M059J (cell line): Measurements from ENCODE around the gene NIM1K. TPM values are rescaled to one million over a fixed set of nuclear protein-coding genes. Genes with fewer than 3 reads are reported as not detected.
"Not testable (repeated sequence)": the region's sequence is repeated elsewhere in the genome, so short reads cannot be mapped to it uniquely, and the experiment has no call there.

Experiments used
- DNase-seq: peaks from one replicate; pipeline ENCODE4 v3.0.0-alpha.2; 2012; ENCODE audit warnings: low read depth
- total RNA-seq: library from RNA; depleted of rRNA; stranded (reverse); fragments of >200 nt; shearing (Covaris generic); gene quantifications from 2 replicates; pipeline ENCODE4 v1.2.3, GENCODE V29; 2014; rRNA removed

Gene NIM1K
- total RNA-seq: 0.07 and 1.1 TPM in 2 replicates

GRCh38 chr5:43191740-43192557 lies at the start of gene NIM1K:
Gene NIM1K, plus strand, starts transcription at chr5:43192225. Its CDS starts 53,551 bp downstream, at chr5:43245776.
- DNase-seq: peak; percentile 62

GRCh38 chr5:43145071-43145470 lies 47.0 kb upstream of the NIM1K start:
- DNase-seq: no peak

- DNase-seq: no peak
Measured at GRCh38 chr5:43146958-43147357, 45.1 kb upstream of the NIM1K start.

DNA sequence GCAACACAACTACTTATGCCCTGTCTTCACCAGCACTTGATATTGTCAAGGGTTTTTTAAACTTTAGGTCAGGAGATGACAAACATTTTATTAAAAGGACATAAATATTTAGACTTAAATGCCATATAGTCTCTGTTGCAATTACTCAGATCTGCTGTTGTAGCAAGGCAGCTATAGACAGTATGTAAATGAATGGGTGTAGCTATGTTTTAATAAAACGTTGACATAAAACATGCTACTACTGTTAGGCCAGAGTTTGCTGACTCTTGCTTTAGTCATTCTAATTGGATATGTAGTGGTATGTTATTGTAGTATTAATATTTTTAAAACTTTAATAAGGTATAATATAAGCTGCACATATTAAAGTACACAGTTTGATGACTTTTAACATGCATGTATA lies 43.6 kb upstream of the NIM1K start:
- DNase-seq: no peak

DNA sequence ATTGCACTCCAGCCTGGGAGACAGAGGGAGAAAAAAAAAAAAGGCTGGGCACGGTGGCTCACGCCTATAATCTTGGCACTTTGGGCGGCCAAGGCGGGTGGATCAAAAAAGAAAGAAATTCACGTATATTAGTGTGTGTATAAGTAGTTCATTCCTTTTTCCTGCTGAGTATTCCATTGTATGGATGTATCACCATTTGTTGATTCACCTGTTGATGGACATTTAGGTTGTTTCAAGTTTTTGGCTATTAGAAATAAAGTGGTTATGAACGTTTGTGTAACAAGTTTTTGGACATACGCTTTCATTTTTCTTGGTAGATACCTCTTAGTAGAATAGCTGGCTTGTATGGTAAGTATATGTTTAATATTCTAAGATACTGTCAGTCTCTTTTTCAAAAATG lies 42.8 kb upstream of the NIM1K start:
- DNase-seq: no peak

- DNase-seq: no peak
Measured at GRCh38 chr5:43150075-43150474, 42.0 kb upstream of the NIM1K start.

- no peak for DNase-seq
Measured at GRCh38 chr5:43150748-43151147, 41.3 kb upstream of the NIM1K start.

DNA sequence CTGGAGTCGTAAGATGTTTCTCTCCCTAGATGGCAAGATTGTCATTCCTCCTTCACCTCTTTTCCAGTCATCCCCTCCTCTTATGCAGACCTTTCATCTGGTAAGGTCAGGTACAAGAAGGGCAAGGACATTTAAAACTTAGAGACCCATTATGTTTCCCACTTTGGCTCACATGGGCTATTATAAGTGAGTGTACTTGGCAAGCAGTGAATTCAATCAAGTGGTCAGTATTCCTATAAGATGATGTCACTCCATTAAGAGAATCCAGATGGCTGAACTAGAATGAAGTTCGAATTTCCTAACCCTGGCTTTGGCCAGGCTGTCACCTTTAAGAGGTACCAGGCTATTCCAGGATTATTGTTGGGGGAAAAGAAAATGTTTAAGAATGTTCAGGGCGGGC lies 39.1 kb upstream of the NIM1K start:
- peak; percentile 17 for DNase-seq

DNA sequence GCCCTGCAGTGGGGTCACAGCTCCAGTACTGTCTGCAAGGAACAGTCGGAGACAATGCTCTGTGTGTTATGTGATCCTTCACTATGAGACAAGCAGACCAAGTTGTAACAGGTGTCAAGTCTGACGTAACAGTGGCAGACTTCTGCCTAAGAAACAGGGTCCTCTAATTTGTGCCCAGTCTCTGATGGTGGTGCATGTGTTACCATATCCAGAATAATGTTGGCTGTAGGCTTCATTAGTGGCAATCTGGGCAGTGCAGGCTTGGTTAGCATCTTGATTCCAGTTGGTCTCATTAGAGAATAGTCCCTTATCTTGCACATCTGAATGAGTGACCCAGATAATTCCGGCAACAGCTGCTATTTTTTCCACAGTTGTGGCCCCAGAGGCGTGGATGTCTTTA lies 37.6 kb upstream of the NIM1K start:
- DNase-seq: no peak

GRCh38 chr5:43155394-43156096 lies 36.5 kb upstream of the NIM1K start:
- no peak for DNase-seq

DNA sequence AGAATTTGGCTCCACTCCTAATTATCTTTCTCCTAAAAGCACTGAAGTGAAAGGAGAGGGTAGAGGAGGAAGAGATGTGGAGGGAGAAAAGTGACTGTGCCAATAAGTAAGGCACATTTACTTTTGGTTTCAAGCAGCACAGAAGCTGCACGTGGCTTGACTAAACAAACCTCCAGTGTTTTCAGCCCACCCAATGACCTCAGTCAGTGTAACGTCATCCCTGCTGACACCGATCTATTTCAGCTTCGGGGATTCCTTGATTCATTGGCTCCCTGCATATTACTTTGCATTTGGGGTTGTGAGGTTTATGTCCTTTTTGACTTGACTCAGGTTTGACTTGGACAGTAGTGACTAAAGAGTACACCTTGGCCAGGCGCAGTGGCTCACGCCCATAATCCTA lies 35.6 kb upstream of the NIM1K start:
- no peak for DNase-seq

DNA sequence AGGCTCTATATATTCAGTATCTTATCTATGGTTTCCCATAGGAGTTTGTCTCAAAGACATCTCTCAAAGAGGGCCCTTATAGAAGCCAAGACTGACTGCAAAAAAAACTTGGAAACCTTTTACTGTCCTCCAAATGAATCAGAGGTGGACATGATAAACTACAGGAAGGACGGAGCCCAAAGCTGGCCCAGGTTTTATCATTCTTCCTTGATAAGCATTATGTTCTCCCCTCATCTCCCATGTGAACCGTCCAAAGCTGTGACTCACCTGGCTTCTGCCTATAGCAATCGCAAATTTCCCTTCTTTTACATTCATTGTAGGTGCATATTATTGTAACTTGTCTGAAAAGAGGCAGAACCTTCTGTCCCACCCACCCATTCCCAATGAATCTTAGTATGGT lies 35.0 kb upstream of the NIM1K start:
- no peak for DNase-seq

- no peak for DNase-seq
Measured at GRCh38 chr5:43161244-43161643, 30.8 kb upstream of the NIM1K start.

DNA sequence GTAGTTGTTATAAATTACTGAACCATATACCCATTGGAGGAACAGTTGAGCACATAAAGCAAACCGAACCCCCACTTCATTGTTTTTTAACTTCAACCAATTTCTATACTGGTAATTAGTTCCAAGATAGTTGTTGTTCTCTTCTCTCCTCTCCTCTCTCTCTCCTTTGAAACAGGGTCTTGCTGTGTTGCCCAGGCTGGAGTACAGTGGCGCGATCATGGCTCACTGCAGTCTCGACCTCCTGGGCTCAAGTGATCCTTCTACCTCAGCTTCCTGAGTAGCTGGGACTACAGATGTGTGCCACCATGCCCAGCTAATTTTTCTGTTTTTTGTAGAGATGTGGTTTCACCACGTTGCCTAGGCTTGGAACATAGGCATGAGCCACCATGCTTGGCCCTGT lies 27.2 kb upstream of the NIM1K start:
- not testable (repeated sequence) for DNase-seq

- no peak for DNase-seq
Measured at GRCh38 chr5:43165323-43165722, 26.7 kb upstream of the NIM1K start.

- DNase-seq: peak; percentile 9
Measured at GRCh38 chr5:43168175-43168574, 23.9 kb upstream of the NIM1K start.

DNA sequence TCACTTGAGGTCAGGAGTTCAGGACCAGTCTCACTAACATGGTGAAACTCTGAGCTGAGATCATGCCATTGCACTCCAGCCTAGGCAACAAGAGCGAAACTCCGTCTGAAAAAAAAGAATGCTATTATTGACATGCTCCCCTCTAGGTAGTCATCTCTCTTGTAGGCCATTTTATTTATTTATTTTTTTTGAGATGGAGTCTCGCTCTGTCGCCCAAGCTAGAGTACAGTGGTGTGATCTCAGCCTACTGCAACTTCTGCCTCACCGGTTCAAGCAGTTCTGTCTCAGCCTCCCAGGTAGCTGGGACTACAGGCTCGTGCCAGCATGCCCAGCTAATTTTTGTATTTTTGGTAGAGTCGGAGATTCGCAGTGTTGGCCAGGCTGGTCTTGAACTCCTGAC lies 20.6 kb upstream of the NIM1K start:
- DNase-seq: no peak

DNA sequence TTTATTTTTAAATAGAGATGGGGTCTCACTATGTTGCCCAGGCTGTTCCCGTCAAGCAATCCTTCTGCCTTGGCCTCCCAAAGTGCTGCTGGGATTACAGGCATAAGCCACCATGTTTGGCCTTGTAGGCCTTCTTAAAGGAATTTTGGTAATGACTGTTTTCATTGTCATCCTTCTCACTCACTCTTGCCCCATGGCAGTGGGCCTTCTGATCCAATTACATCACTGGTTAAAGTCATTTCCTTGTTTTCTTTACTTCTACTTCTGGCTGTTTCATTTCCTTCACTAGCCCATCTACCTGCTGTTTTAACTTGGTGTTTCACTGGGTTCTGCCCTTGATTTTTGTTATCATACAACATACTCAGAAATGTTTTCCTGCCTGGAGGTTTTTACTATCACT lies 20.1 kb upstream of the NIM1K start:
- DNase-seq: peak; percentile 32

DNA sequence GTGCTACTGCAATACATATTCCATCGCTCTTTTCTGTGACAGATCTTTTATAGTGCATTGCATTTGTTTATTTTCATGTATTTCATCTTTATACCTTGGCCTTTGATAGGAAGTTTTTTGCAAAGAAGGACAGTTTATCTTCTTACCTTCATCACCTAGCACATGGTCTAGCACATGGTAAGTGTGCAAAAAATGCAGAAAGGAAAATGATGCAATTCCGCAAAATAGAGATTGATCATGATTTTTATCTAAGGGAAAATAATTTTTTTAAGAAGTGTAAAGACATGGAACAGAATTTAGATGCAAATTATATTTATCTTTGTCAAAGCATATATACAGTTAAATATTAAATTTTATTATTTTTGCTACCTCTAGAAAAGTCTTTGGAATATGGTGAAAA lies 19.2 kb upstream of the NIM1K start:
- DNase-seq: no peak

DNA sequence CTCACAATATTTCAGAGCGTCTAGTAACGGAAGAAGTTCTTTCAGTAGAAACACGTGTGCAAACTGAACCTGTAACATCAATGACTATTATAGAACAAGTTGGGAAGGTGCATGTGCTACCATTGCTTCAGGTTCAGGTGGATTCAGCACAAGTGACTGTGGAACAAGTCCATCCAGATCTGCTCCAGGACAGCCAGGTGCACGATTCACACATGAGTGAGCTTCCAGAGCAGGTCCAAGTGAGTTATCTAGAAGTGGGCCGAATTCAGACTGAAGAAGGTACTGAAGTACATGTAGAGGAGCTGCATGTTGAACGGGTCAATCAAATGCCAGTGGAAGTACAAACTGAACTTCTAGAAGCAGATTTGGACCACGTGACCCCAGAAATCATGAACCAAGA lies 17.4 kb upstream of the NIM1K start:
- DNase-seq: no peak

DNA sequence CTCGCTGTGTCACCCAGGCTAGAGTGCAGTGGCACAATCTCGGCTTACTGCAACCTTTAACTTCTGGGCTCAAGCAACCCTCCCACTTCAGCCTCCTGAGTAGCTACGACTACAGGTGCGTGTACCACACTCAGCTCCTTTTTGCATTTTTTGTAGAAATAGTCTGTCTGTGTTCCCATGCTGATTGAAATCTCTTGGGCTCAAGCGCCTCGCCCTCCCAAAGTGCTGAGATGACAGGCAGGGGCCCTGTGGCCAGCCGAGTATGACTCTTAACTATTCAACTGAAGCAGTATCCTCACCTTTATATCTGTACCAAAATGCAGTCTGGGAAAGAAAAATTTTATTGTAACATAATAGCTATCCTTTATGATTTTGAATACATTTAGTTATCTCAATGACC lies 12.2 kb upstream of the NIM1K start:
- no peak for DNase-seq

DNA sequence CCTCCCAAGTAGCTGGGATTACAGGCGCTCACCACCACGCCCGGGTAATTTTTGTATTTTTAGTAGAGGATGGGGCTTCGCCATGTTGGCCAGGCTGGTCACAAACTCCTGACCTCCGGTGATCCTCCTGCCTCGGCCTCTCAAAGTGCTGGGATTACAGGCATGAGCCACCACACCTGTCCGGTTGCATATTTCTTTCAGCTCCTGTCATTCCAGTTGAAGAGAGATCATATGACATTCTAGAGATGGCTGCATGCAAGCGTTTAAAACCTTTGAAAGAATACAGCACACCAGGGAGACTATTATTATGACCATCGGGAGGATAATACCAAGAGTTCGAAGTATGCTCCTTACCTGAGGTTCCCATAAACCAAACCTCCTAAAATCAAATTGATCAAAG lies 9.6 kb upstream of the NIM1K start:
- DNase-seq: no peak

DNA sequence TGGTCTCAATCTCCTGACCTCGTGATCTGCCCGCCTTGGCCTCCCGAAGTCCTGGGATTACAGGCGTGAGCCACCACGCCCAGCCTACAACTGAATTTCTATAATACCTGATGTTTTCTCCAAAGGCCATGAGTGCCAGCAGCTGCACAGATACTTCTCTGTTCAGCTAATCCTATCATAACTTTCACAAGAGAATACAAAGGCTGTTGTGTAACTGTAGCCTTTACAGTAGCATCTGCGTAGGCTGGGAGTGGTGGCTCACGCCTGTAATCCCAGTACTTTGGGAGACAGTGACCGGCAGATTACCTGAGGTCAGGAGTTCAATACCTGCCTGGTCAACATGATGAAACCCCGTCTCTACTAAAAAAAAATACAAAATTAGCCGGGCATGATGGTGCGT lies 8.9 kb upstream of the NIM1K start:
- DNase-seq: not testable (repeated sequence)
